H1 (cell line): ENCODE results near the gene TSPAN9. TPM values are rescaled to one million over a fixed set of nuclear protein-coding genes. Genes with fewer than 3 reads are reported as not detected.

Experiments used
- CTCF ChIA-PET: fragments of 300-600 bp; sonication (Branson Sonifier 250); formaldehyde crosslinking; loops from one replicate; lab custom pipeline; 2021; ENCODE audit not compliant: partially characterized antibody; lab: Charles Lee
- POLR2A ChIA-PET: fragments of 300-600 bp; sonication (Branson Sonifier 250); formaldehyde crosslinking; loops from one replicate; lab custom pipeline; 2021; ENCODE audit warnings: inconsistent platforms; ENCODE audit not compliant: partially characterized antibody; lab: Charles Lee
- DNase-seq, 2 experiments: peaks; one replicate each; pipeline versions ENCODE4 v3.0.0 to v3.0.0-alpha.2; 2010 to 2022; ENCODE audit warnings: low spot score in 2 of 2, low read depth in 1 of 2, mixed read lengths in 1 of 2
- FAIRE-seq: peaks from 2 replicates; lab custom pipeline; 2011; peaks lifted over from hg19 to GRCh38; lab: Jason Lieb, UNC
- H2AFZ ChIP-seq: 2 replicates; pipeline ENCODE4 v1.8.1; 2012; ENCODE audit warnings: low read length, inconsistent platforms
- H2AK5ac ChIP-seq: 2 replicates; pipeline ENCODE4 v1.6.1; 2013; ENCODE audit warnings: low read depth, low read length
- H2BK120ac ChIP-seq: replicated peaks from 2 replicates; pipeline ENCODE3; 2013; ENCODE audit warnings: low read depth, low read length, inconsistent platforms
- H2BK12ac ChIP-seq: 2 replicates; pipeline ENCODE4 v1.6.1; 2013; ENCODE audit warnings: low read depth, low read length
- H2BK15ac ChIP-seq: 2 replicates; pipeline ENCODE4 v1.6.1; 2013; ENCODE audit warnings: low read length
- H2BK20ac ChIP-seq: 2 replicates; pipeline ENCODE4 v1.6.1; 2013; ENCODE audit warnings: low read length
- H2BK5ac ChIP-seq: 2 replicates; pipeline ENCODE4 v1.6.1; 2013; ENCODE audit warnings: low read depth, low read length
- H3K14ac ChIP-seq: 2 replicates; pipeline ENCODE4 v1.6.1; 2013; ENCODE audit warnings: inconsistent platforms; ENCODE audit not compliant: insufficient read length
- H3K18ac ChIP-seq: 2 replicates; pipeline ENCODE4 v1.6.1; 2013; ENCODE audit warnings: low read length; ENCODE audit errors: extremely low read depth
- H3K23ac ChIP-seq: 2 replicates; pipeline ENCODE4 v1.6.1; 2013; ENCODE audit warnings: inconsistent platforms; ENCODE audit not compliant: insufficient read length
- H3K23me2 ChIP-seq: 2 replicates; pipeline ENCODE4 v1.6.1; 2013; ENCODE audit warnings: low read depth, low read length
- H3K27ac ChIP-seq: 2 replicates; pipeline ENCODE4 v1.6.1; 2011; ENCODE audit warnings: low read depth, low read length, inconsistent platforms
- H3K27me3 ChIP-seq, 4 experiments: replicated peaks in 1 of 4; 1 replicate in 1 of 4; 2 replicates in 3 of 4; pipeline versions ENCODE4 v1.6.1 to v1.8.1; 2011 to 2013; ENCODE audit warnings: low read length in 3 of 4, mild to moderate bottlenecking in 3 of 4, inconsistent platforms in 2 of 4, mixed read lengths in 2 of 4, moderate library complexity in 1 of 4; ENCODE audit not compliant: control insufficient read depth in 3 of 4, insufficient read depth in 3 of 4; ENCODE audit errors: extremely low read depth in 1 of 4
- H3K36me3 ChIP-seq, 4 experiments: 2 replicates each; pipeline versions ENCODE4 v1.6.1 to v1.8.1; 2011 to 2013; ENCODE audit warnings: mild to moderate bottlenecking in 4 of 4, low read length in 3 of 4, moderate library complexity in 2 of 4, control low read depth in 1 of 4, inconsistent platforms in 1 of 4; ENCODE audit not compliant: insufficient read depth in 4 of 4, control insufficient read depth in 2 of 4
- H3K4ac ChIP-seq: replicated peaks from 2 replicates; pipeline ENCODE3; 2013; ENCODE audit warnings: low read length, low read depth, mixed read lengths, inconsistent platforms; ENCODE audit not compliant: insufficient read length
- H3K4me1 ChIP-seq, 4 experiments: replicated peaks in 1 of 4; 1 replicate in 1 of 4; 2 replicates in 3 of 4; pipeline versions ENCODE4 v1.6.1 to v1.8.1; 2011 to 2013; ENCODE audit warnings: low read length in 3 of 4, inconsistent platforms in 2 of 4, mixed read lengths in 1 of 4; ENCODE audit not compliant: insufficient read depth in 4 of 4, control insufficient read depth in 3 of 4
- H3K4me2 ChIP-seq, 2 experiments: 2 replicates each; pipeline versions ENCODE4 v1.6.1 to v1.8.1; 2011 to 2013; ENCODE audit warnings: low read depth in 2 of 2, low read length in 2 of 2, control low read depth in 1 of 2, inconsistent platforms in 1 of 2, mild to moderate bottlenecking in 1 of 2; ENCODE audit not compliant: insufficient read depth in 1 of 2
- H3K4me3 ChIP-seq, 4 experiments: fragments of 200-600, 300-600 bp in 1 of 4; sonication (generic), shearing (Covaris generic), sonication (Bioruptor Twin) in 1 of 4; 2 replicates each; pipeline versions ENCODE4 v1.5.1 to v1.8.1; 2011 to 2016; ENCODE audit warnings: low read length in 4 of 4, low read depth in 3 of 4, control low read depth in 2 of 4, inconsistent platforms in 2 of 4, mild to moderate bottlenecking in 2 of 4, mixed read lengths in 1 of 4, moderate library complexity in 1 of 4; ENCODE audit not compliant: insufficient read depth in 2 of 4; ENCODE audit errors: extremely low read depth in 1 of 4
- H3K56ac ChIP-seq: replicated peaks from 2 replicates; pipeline ENCODE3; 2013; ENCODE audit warnings: low read depth, mild to moderate bottlenecking, mixed read lengths, low read length, inconsistent platforms; ENCODE audit not compliant: insufficient read length
- H3K79me1 ChIP-seq: 2 replicates; pipeline ENCODE4 v1.6.1; 2013; ENCODE audit warnings: low read depth, low read length, control low read depth
- H3K79me2 ChIP-seq, 2 experiments: 2 replicates each; pipeline versions ENCODE4 v1.6.1 to v1.8.1; 2012 to 2013; ENCODE audit warnings: low read length in 2 of 2, mild to moderate bottlenecking in 2 of 2, inconsistent platforms in 1 of 2; ENCODE audit not compliant: insufficient read depth in 2 of 2, control insufficient read depth in 1 of 2
- H3K9ac ChIP-seq, 4 experiments: replicated peaks in 1 of 4; 1 replicate in 1 of 4; 2 replicates in 3 of 4; pipeline versions ENCODE4 v1.6.1 to v1.8.1; 2011 to 2013; ENCODE audit warnings: low read depth in 3 of 4, low read length in 3 of 4, control low read depth in 2 of 4, mild to moderate bottlenecking in 2 of 4, moderate library complexity in 2 of 4, inconsistent platforms in 1 of 4; ENCODE audit errors: extremely low read depth in 1 of 4
- H3K9me3 ChIP-seq, 2 experiments: 2 replicates each; pipeline versions ENCODE4 v1.6.1 to v1.8.1; 2012 to 2013; ENCODE audit warnings: mild to moderate bottlenecking in 2 of 2, moderate library complexity in 2 of 2, control low read depth in 1 of 2, inconsistent platforms in 1 of 2, low read depth in 1 of 2, low read length in 1 of 2, mixed read lengths in 1 of 2; ENCODE audit not compliant: insufficient read depth in 2 of 2
- H4K20me1 ChIP-seq, 2 experiments: replicated peaks in 1 of 2; 2 replicates each; pipeline versions ENCODE3 to v1.8.1; 2011 to 2013; ENCODE audit warnings: inconsistent platforms in 2 of 2, low read length in 2 of 2, mild to moderate bottlenecking in 1 of 2; ENCODE audit not compliant: insufficient read depth in 2 of 2, control insufficient read depth in 1 of 2
- H4K5ac ChIP-seq: 2 replicates; pipeline ENCODE4 v1.6.1; 2013; ENCODE audit warnings: low read length, low read depth, mixed read lengths, inconsistent platforms; ENCODE audit not compliant: insufficient read length
- H4K8ac ChIP-seq: 2 replicates; pipeline ENCODE4 v1.8.0; 2013; ENCODE audit warnings: mild to moderate bottlenecking, moderate library complexity, low read length, inconsistent platforms; ENCODE audit not compliant: insufficient read depth; ENCODE audit errors: extremely low read depth
- H4K91ac ChIP-seq: replicated peaks from 2 replicates; pipeline ENCODE3; 2013; ENCODE audit warnings: low read length, mixed read lengths, inconsistent platforms; ENCODE audit not compliant: insufficient read length
- BCL11A ChIP-seq, 2 experiments: IDR thresholded peaks; one replicate each; pipeline ENCODE4 v1.6.1; 2011; ENCODE audit warnings: low read depth in 2 of 2, low read length in 2 of 2, mild to moderate bottlenecking in 2 of 2
- BRCA1 ChIP-seq: IDR thresholded peaks from 2 replicates; pipeline ENCODE4 v1.6.1; 2012; ENCODE audit warnings: low read depth, low read length, improper control_type of control experiment
- MAFK ChIP-seq: IDR thresholded peaks from 2 replicates; pipeline ENCODE4 v1.6.1; 2012; ENCODE audit warnings: low read depth, mild to moderate bottlenecking, improper control_type of control experiment, low read length
- RBBP5 ChIP-seq: IDR thresholded peaks from 2 replicates; pipeline ENCODE4 v1.7.1; 2012; ENCODE audit warnings: low read depth, mild to moderate bottlenecking, inconsistent platforms, low read length, moderate library complexity, borderline replicate concordance
- RXRA ChIP-seq: IDR thresholded peaks from 2 replicates; pipeline ENCODE4 v1.6.1; 2011; ENCODE audit warnings: low read depth, mild to moderate bottlenecking, low read length, moderate library complexity; ENCODE audit not compliant: insufficient read depth
- SIN3A ChIP-seq, 2 experiments: IDR thresholded peaks in 1 of 2; conservative IDR thresholded peaks in 1 of 2; 2 replicates each; pipeline ENCODE4 v1.6.1; 2011 to 2012; ENCODE audit warnings: low read length in 2 of 2, improper control_type of control experiment in 1 of 2, low read depth in 1 of 2, mild to moderate bottlenecking in 1 of 2
- SUZ12 ChIP-seq: fragments of 200-600 bp; sonication (generic); IDR thresholded peaks from 2 replicates; pipeline ENCODE4 v1.6.1; 2012; ENCODE audit warnings: mild to moderate bottlenecking, inconsistent platforms, low read length, moderate library complexity, mixed read lengths
- TAF1 ChIP-seq: IDR thresholded peaks from 2 replicates; pipeline ENCODE4 v1.6.1; 2011; ENCODE audit warnings: mild to moderate bottlenecking, low read depth, low read length
- WGBS, 2 experiments: shearing (Covaris generic) in 1 of 2; methylation state at CpG; one replicate each; pipeline versions ENCODE4 v1.1.6 to v1.1.7; 2013 to 2015; ENCODE audit warnings: low lambda C conversion rate in 2 of 2, mixed read lengths in 2 of 2, inconsistent platforms in 1 of 2, low coverage in 1 of 2, missing lambda C conversion rate in 1 of 2; ENCODE audit not compliant: insufficient replicate concordance in 2 of 2, insufficient coverage in 1 of 2, insufficient read length in 1 of 2; ENCODE audit errors: extremely low coverage in 1 of 2, missing lambda C conversion rate in 1 of 2; 5-methylcytosine and 5-hydroxymethylcytosine counted together
- polyA plus RNA-seq, 7 experiments: library from polyadenylated mRNA; depleted of rRNA in 3 of 7; stranded (reverse) in 5 of 7; unstranded in 2 of 7; fragments of >200 nt in 5 of 7; fragments of 200-250 nt in 2 of 7; gene quantifications; 1 replicate in 5 of 7; 2 replicates in 1 of 7; 4 replicates in 1 of 7; pipeline versions ENCODE4 v1.2.1 to v1.2.3, GENCODE V29; 2011 to 2013; ENCODE audit warnings: missing spikeins in 2 of 7, mixed read lengths in 2 of 7
- total RNA-seq: library from RNA; stranded (reverse); fragmentation: NEBNext Ultra II Directional; extraction: Animal tissue kit (Norgen Biotek cat#: 25700); gene quantifications from 2 replicates; pipeline ENCODE4 v1.2.1, GENCODE V29; 2021
- TF ChIP-seq, protein P1 (sequence below), 3 experiments: IDR thresholded peaks; 1 replicate in 2 of 3; 2 replicates in 1 of 3; pipeline versions ENCODE4 v1.5.1 to v1.6.1; 2011; ENCODE audit warnings: low read length in 3 of 3, mild to moderate bottlenecking in 3 of 3, inconsistent platforms in 2 of 3, low read depth in 1 of 3, moderate library complexity in 1 of 3; ENCODE audit not compliant: insufficient read depth in 1 of 3; ENCODE audit errors: control extremely low read depth in 1 of 3

Gene TSPAN9
- total and polyA plus RNA-seq, 2 of the 8 experiments (the other 6 are each of a cell fraction or from before 2014, with no cell fraction given) = 11.5 to 29.1 TPM

DNA sequence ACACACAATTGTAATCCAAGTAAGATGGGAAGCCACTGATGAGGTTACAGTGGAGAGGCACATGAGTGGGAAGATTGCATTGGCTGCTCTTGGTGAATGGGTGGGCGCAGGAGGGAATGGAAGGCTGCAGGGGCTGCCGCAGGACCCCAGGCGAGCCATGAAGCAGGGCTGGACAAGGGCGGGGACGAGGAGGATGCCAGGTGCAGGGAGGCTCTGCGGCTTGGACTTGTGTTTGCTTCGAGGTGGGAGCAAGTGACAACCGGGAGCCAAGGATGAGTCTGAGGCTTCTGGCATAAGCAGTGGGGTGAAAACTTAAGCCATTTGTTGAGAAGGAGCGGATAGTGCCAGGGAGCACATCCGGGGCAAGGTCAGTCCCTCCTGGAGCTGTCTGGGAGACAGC lies 115.0 kb downstream of the TSPAN9 start:
- Histone ChIP-seq H4K8ac (no peak overlapping the region), H3K79me1 (no peaks in the 10 kb centered on the region; the same call in none of the 2 replicates), H3K27me3 (no peaks in the 10 kb centered on the region; a peak in 1 of 7 replicates), H2AFZ (no peak overlapping the region), H3K18ac (no peak overlapping the region), H3K9me3 (no peaks in the 10 kb centered on the region), H3K4me3 (no peak overlapping the region), H2BK20ac (no peak overlapping the region), H4K5ac (no peak overlapping the region), H3K23ac (no peak overlapping the region), H3K36me3 (no peaks in the 10 kb centered on the region), H4K91ac (no peak overlapping the region), H3K9ac (no peak overlapping the region), H2BK5ac (no peak overlapping the region), H3K4me2 (no peak overlapping the region), H4K20me1 (peaks cover 1 to 5% of the 10 kb centered on the region in 2 experiments), H3K4ac (no peak overlapping the region), H2BK12ac (no peak overlapping the region), H3K4me1 (peaks cover 0 to 7% (median 3%) of the 10 kb centered on the region in 4 experiments; a peak in 4 of 7 replicates), H3K23me2 (no peaks in the 10 kb centered on the region), H2BK15ac (no peak overlapping the region), H2AK5ac (no peak overlapping the region), H3K14ac (no peak overlapping the region), H2BK120ac (no peak overlapping the region), H3K79me2 (no peaks in the 10 kb centered on the region), H3K27ac (no peak overlapping the region), H3K56ac (no peak overlapping the region)
- DNase-seq = no peak
- FAIRE-seq = no peak
- POLR2A ChIA-PET = interaction anchor here (1.3 kb wide), 1 partner anchor 11 kb away, joined by 3 read pairs; no protein-coding TSS in a partner anchor
- WGBS, 2 experiments = 87% methylated on average over 10 of the region's 10 CpGs; no CpG with 5 or more reads in 1 of the 2 experiments
- CTCF ChIA-PET = interaction anchor here (1.2 to 24.7 kb wide), 8 partner anchors 10 to 215 kb away, joined by 3 to 448 read pairs (median 12); no protein-coding TSS in a partner anchor
- TF ChIP-seq SIN3A (conservative IDR thresholded peaks at IDR 0.05 in 1 of 2, IDR thresholded peaks at IDR 0.05 in 1 of 2; ENCODE audit: low read depth in 1 of 2, low read length in 2 of 2) (no peak), MAFK (no peak), SUZ12 (no peak), RXRA (no peak), TAF1 (no peak), BRCA1 (no peak), BCL11A (IDR thresholded peaks at IDR 0.05; ENCODE audit: low read depth in 2 of 2, low read length in 2 of 2) (no peak), RBBP5 (no peak)
- TF ChIP-seq, protein P1, sequence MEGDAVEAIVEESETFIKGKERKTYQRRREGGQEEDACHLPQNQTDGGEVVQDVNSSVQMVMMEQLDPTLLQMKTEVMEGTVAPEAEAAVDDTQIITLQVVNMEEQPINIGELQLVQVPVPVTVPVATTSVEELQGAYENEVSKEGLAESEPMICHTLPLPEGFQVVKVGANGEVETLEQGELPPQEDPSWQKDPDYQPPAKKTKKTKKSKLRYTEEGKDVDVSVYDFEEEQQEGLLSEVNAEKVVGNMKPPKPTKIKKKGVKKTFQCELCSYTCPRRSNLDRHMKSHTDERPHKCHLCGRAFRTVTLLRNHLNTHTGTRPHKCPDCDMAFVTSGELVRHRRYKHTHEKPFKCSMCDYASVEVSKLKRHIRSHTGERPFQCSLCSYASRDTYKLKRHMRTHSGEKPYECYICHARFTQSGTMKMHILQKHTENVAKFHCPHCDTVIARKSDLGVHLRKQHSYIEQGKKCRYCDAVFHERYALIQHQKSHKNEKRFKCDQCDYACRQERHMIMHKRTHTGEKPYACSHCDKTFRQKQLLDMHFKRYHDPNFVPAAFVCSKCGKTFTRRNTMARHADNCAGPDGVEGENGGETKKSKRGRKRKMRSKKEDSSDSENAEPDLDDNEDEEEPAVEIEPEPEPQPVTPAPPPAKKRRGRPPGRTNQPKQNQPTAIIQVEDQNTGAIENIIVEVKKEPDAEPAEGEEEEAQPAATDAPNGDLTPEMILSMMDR (IDR thresholded peaks at IDR 0.05; ENCODE audit: control extremely low read depth in 1 of 3, insufficient read depth in 1 of 3, low read depth in 1 of 3, low read length in 3 of 3) = no peak
